HG03558 (cell line): ENCODE measurements around the gene CRTC1.

ENCODE experiments used
- ATAC-seq: cut with Tn5 transposase; IDR thresholded peaks from one replicate; pipeline ENCODE4 v1.9.1; 2021; ENCODE audit warnings: moderate number of reproducible peaks; ENCODE audit not compliant: unreplicated experiment; ENCODE audit errors: extremely low read depth

CRTC1 gene

DNA sequence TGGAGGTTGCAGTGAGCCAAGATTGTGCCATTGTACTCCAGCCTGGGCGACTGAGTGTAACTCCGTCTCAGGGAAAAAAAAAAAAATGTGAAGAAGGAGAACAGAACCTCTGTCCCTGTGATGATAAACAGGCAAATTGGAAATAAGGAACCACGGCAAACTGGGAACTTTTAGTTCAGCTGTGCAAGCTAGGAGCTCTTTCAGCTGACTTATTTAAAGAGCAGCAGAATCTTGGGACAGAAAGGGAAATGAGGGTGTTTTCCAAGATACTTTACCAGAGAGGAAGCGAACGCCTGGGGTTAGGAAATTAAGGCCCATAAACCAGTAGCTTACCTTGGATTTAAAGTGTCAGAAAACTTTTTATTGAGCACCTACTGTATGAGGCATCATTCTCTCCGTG lies 145.3 kb downstream of the CRTC1 start:
- no peak for ATAC-seq

GRCh38 chr19:18830488-18830887 lies 147.0 kb downstream of the CRTC1 start:
- no peak for ATAC-seq

- ATAC-seq = no peak
Measured at GRCh38 chr19:18831524-18832305, 148.2 kb downstream of the CRTC1 start, which contains the start of gene UPF1. UPF1 (plus strand) TSS chr19:18831959; CDS start chr19:18832210, 251 bp downstream.
